UCSD-AML1 (cell line): ENCODE measurements around the gene TSN.
A peak's percentile ranks its signal among the peaks of the same experiment; 100 is the strongest.
"Not testable (repeated sequence)": the region's sequence is repeated elsewhere in the genome, so short reads cannot be mapped to it uniquely, and the experiment has no call there.

Experiments
- DNase-seq: peaks from one replicate; lab custom pipeline; 2025; ENCODE audit not compliant: unreplicated experiment; lab: John Stamatoyannopoulos, UW

TSN gene

GRCh38 chr2:121798617-121799016, 43.2 kb downstream of the TSN start:
- DNase-seq: no peak

- no peak for DNase-seq
Measured at GRCh38 chr2:121801916-121802315, 46.5 kb downstream of the TSN start.

- DNase-seq: no peak
Measured at GRCh38 chr2:121803503-121803902, 48.1 kb downstream of the TSN start.

GRCh38 chr2:121804340-121804739, 48.9 kb downstream of the TSN start:
- peak; percentile 67 for DNase-seq

- no peak for DNase-seq
Measured at GRCh38 chr2:121804997-121805765, 49.7 kb downstream of the TSN start.

- DNase-seq: no peak
Measured at GRCh38 chr2:121805766-121806143, 50.3 kb downstream of the TSN start.

GRCh38 chr2:121807771-121808170, 52.3 kb downstream of the TSN start:
- DNase-seq: not testable (repeated sequence)

- no peak for DNase-seq
Measured at GRCh38 chr2:121809607-121810006, 54.2 kb downstream of the TSN start.

GRCh38 chr2:121810959-121811853, 55.8 kb downstream of the TSN start:
- peak; percentile 60 for DNase-seq

GRCh38 chr2:121813083-121813482, 57.6 kb downstream of the TSN start:
- DNase-seq: not testable (repeated sequence)

- no peak for DNase-seq
Measured at GRCh38 chr2:121815216-121815615, 59.8 kb downstream of the TSN start.

GRCh38 chr2:121816797-121817196, 61.3 kb downstream of the TSN start:
- DNase-seq: no peak

- not testable (repeated sequence) for DNase-seq
Measured at GRCh38 chr2:121817304-121817703, 61.9 kb downstream of the TSN start.
